Measurements from ENCODE around the gene NFYC. TPM values are rescaled to one million over a fixed set of nuclear protein-coding genes. Genes with fewer than 3 reads are reported as not detected.

Gene NFYC
- total RNA-seq, 3 donors from 2014 or later, result 56.2 to 76.4 (median 70.5) TPM

DNA sequence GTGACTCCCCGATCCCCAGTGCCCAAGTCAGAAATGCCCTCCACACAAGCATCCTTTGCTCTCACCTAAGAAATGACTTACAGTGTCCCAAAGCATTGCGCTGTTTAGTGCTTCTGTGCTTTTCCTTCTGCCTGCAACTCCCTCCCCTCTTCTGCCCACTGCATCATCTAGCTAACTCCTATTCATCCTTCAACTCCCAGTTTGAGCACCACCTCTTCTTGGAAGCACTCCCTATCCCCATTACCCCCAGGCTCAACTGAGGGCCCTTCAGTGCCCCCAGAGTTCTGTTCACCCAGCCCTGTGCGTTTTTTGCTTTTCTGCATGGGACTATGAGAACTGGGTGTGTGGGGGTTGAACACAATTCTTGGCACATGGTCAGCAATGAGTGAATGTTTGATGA lies 102.1 kb downstream of the NFYC start:
- no peak overlapping the region for H3K4me3 ChIP-seq
- DNase-seq (no peak), ATAC-seq (no peak)
- no peak for TF ChIP-seq CTCF (IDR thresholded peaks at IDR 0.05)
- H3K36me3 ChIP-seq (ENCODE audit: low read depth), result no peaks in the 10 kb centered on the region
- intact Hi-C loops (cut with DNase I, micrococcal nuclease), result no loop called here
- no peaks in the 10 kb centered on the region for H3K9me3 ChIP-seq
- H3K4me1 ChIP-seq (ENCODE audit: low read depth), result no peaks in the 10 kb centered on the region

- intact Hi-C loops (cut with DNase I, micrococcal nuclease), result no loop called here
- no peak for ATAC-seq
- DNase-seq, result no peak
- H3K4me3 ChIP-seq, result no peak overlapping the region
- H3K4me1 ChIP-seq (ENCODE audit: low read depth), result no peaks in the 10 kb centered on the region
- H3K9me3 ChIP-seq, result no peaks in the 10 kb centered on the region
- no peak for TF ChIP-seq CTCF (IDR thresholded peaks at IDR 0.05)
- no peaks in the 10 kb centered on the region for H3K36me3 ChIP-seq (ENCODE audit: low read depth)
Observed at GRCh38 chr1:40794048-40794447, 102.5 kb downstream of the NFYC start.

- DNase-seq (no peak), ATAC-seq (no peak)
- H3K4me1 ChIP-seq (ENCODE audit: low read depth), result peaks cover 6% of the 10 kb centered on the region
- intact Hi-C loops (cut with DNase I, micrococcal nuclease), result no loop called here
- H3K4me3 ChIP-seq, result no peak overlapping the region
- no peaks in the 10 kb centered on the region for H3K9me3 ChIP-seq
- H3K36me3 ChIP-seq (ENCODE audit: low read depth), result no peaks in the 10 kb centered on the region
- no peak for TF ChIP-seq CTCF (IDR thresholded peaks at IDR 0.05)
Observed at GRCh38 chr1:40794974-40795715, 103.6 kb downstream of the NFYC start.

DNA sequence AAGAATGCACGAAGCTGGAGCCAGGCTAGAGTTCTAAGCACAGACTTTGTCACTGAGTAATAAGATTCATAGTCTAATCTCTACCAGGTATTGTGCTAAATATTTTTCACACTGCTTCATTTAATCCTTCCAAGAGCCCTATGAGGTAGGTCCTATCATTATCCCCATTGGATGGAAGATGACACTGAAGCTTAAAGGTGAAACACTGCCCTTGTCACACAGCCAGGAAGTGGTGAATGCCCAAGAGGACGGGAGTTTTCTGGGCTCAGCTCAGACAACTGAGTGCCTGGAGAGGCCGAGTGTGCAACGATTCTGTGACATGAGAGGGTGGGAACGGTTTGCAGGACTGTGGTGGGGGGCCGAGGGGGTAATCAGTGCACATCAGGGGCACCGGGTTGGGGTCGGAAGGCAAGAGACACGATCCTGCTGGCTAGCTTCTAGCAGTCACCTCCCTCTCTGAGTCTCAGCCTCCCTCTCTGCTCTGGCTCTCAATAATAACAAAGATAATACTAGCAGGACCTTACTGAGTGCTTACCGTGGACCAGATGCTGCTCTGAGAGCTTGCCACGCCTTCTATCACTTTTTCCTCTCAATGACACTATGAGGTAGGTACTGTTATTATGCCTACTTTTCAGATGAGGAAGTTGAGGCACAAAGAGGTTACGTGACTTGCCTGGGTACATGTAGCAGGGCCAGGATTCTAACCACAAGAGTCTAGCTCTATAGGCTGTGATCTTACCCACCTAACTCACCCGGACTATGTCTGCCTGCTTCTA lies 104.5 kb downstream of the NFYC start:
- Histone ChIP-seq H3K4me3 (no peak overlapping the region), H3K4me1 (ENCODE audit: low read depth) (peaks cover 6% of the 10 kb centered on the region), H3K9me3 (no peaks in the 10 kb centered on the region), H3K36me3 (ENCODE audit: low read depth) (no peaks in the 10 kb centered on the region)
- no peak for ATAC-seq
- TF ChIP-seq CTCF (IDR thresholded peaks at IDR 0.05), result no peak
- intact Hi-C loops (cut with DNase I, micrococcal nuclease), result no loop called here
- no peak for DNase-seq

DNA sequence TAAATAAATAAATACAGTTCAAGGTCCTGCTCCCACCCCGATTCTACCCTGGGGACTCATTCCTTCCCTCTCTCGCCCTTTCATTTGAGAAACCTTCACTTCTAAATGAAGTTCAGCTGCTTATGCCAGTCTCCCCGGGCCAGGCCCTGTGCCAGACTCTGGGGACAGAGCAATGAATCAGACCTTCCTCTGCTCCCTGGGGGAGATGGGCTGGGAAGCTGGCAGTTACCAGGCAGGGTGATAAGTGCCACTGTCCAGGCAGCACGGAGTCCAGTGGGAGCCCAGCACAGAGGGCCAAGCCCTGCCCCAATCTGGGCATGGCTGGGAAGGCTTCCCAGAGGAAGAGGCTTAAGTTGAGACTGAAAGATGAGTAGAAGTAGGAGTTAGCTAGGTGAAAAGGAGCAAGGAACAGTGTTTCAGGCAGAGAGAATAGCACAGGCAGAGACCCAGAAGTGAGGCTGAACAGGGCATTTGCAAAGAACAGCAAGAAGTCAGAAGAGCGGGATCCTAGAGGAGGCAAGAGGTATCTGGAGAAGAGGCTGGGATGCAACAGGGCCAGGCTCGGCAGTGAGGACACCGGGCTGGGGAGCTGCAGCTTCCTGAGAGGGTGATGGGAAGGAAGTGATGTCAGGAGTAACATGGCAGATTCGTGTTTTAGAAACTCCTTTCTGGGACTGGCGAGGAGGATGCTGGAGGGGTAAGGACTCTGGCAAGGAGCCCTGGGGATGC lies 105.6 kb downstream of the NFYC start:
- H3K36me3 ChIP-seq (ENCODE audit: low read depth), result no peaks in the 10 kb centered on the region
- H3K4me1 ChIP-seq (ENCODE audit: low read depth), result peaks cover 15% of the 10 kb centered on the region

More for the DNA sequence above, 105.6 kb downstream of the NFYC start:
- DNase-seq (no peak), ATAC-seq (no peak)
- intact Hi-C loops (cut with DNase I, micrococcal nuclease), result no loop called here
- TF ChIP-seq CTCF (IDR thresholded peaks at IDR 0.05), result no peak
- H3K4me3 ChIP-seq, result no peak overlapping the region
- no peaks in the 10 kb centered on the region for H3K9me3 ChIP-seq
